KMS-11 (cell line): ENCODE results near the gene SELENOI.
"Not testable (repeated sequence)": the region's sequence is repeated elsewhere in the genome, so short reads cannot be mapped to it uniquely, and the experiment has no call there.

Experiments
- H2AFZ ChIP-seq: fragments of 200-600 bp; sonication (generic); 2 replicates; pipeline ENCODE4 v1.6.1; 2016; ENCODE audit warnings: antibody characterized with exemption, mixed run types, low read depth
- H3K27ac ChIP-seq: fragments of 200-600 bp; sonication (generic); 2 replicates; pipeline ENCODE4 v1.6.1; 2016; ENCODE audit warnings: mild to moderate bottlenecking, mixed run types
- H3K27me3 ChIP-seq: fragments of 200-600 bp; sonication (generic); 2 replicates; pipeline ENCODE4 v1.6.1; 2017; ENCODE audit warnings: mild to moderate bottlenecking, low read depth, mixed run types, moderate library complexity; ENCODE audit not compliant: insufficient read depth
- H3K36me3 ChIP-seq: fragments of 200-600 bp; sonication (generic); 2 replicates; pipeline ENCODE4 v1.6.1; 2017; ENCODE audit warnings: mild to moderate bottlenecking, mixed run types; ENCODE audit not compliant: insufficient read depth
- H3K4me1 ChIP-seq: fragments of 200-600 bp; sonication (generic); 2 replicates; pipeline ENCODE4 v1.6.1; 2016; ENCODE audit warnings: mild to moderate bottlenecking, low read depth, mixed run types; ENCODE audit not compliant: poor library complexity, severe bottlenecking
- H3K4me2 ChIP-seq: fragments of 200-600 bp; sonication (generic); 2 replicates; pipeline ENCODE4 v1.7.0; 2016; ENCODE audit warnings: mild to moderate bottlenecking, mixed run types
- H3K4me3 ChIP-seq: fragments of 200-600 bp; sonication (generic); IDR thresholded peaks from 2 replicates; pipeline ENCODE4 v1.6.1; 2017; ENCODE audit warnings: low read depth, low read length, mixed read lengths; ENCODE audit not compliant: insufficient read depth
- H3K79me2 ChIP-seq: fragments of 200-600 bp; sonication (generic); 2 replicates; pipeline ENCODE4 v1.6.1; 2016; ENCODE audit warnings: low read depth, mixed run types; ENCODE audit not compliant: insufficient read depth
- H3K9ac ChIP-seq: fragments of 200-600 bp; sonication (generic); 2 replicates; pipeline ENCODE4 v1.6.1; 2016; ENCODE audit warnings: mild to moderate bottlenecking, mixed run types
- H4K20me1 ChIP-seq: fragments of 200-600 bp; sonication (generic); 2 replicates; pipeline ENCODE4 v1.6.1; 2016; ENCODE audit warnings: mild to moderate bottlenecking, mixed run types; ENCODE audit not compliant: insufficient read depth
- CTCF ChIP-seq: fragments of 200-600 bp; sonication (generic); conservative IDR thresholded peaks from 2 replicates; pipeline ENCODE4 v1.6.1; 2017; ENCODE audit warnings: low read depth, mild to moderate bottlenecking, antibody characterized with exemption, low read length, moderate library complexity, mixed read lengths

Gene SELENOI

GRCh38 chr2:26351375-26352090 is 5.6 kb downstream of the SELENOI start:
- H3K27ac ChIP-seq = no peak overlapping the region
- peaks cover 99% of the 10 kb centered on the region for H3K79me2 ChIP-seq
- peaks cover 13% of the 10 kb centered on the region for H3K4me1 ChIP-seq
- no peak for TF ChIP-seq CTCF
- no peak overlapping the region for H3K4me3 ChIP-seq
- H3K9ac ChIP-seq = no peak overlapping the region
- H3K4me2 ChIP-seq = no peak overlapping the region
- peaks cover 14% of the 10 kb centered on the region; the same call in 1 of the 2 replicates for H4K20me1 ChIP-seq
- H2AFZ ChIP-seq = no peak overlapping the region
- H3K27me3 ChIP-seq = no peaks in the 10 kb centered on the region
- peaks cover 4% of the 10 kb centered on the region; the same call in 1 of the 2 replicates for H3K36me3 ChIP-seq

- Histone ChIP-seq H3K4me1 (peaks cover 9% of the 10 kb centered on the region), H3K27me3 (no peaks in the 10 kb centered on the region), H3K9ac (no peak overlapping the region), H3K4me2 (no peak overlapping the region), H3K36me3 (peaks cover 4% of the 10 kb centered on the region; the same call in 1 of the 2 replicates), H2AFZ (no peak overlapping the region), H3K79me2 (peaks cover 99% of the 10 kb centered on the region), H3K27ac (no peak overlapping the region), H3K4me3 (no peak overlapping the region), H4K20me1 (peaks cover 14% of the 10 kb centered on the region; the same call in 1 of the 2 replicates)
- TF ChIP-seq CTCF = no peak
Observed at GRCh38 chr2:26352892-26353291, 6.9 kb downstream of the SELENOI start.

GRCh38 chr2:26354469-26354868 is 8.5 kb downstream of the SELENOI start:
- Histone ChIP-seq H3K79me2 (peaks cover 99% of the 10 kb centered on the region), H4K20me1 (peaks cover 14% of the 10 kb centered on the region; the same call in 1 of the 2 replicates)
- not testable (repeated sequence) for H3K27me3 ChIP-seq, H3K4me2 ChIP-seq, H3K27ac ChIP-seq, H3K9ac ChIP-seq, H3K4me1 ChIP-seq, H2AFZ ChIP-seq, H3K4me3 ChIP-seq, H3K36me3 ChIP-seq

GRCh38 chr2:26355038-26355995 is 9.4 kb downstream of the SELENOI start:
- Histone ChIP-seq H3K36me3 (peaks cover under 1% of the 10 kb centered on the region; the same call in 1 of the 2 replicates), H3K79me2 (peaks cover 99% of the 10 kb centered on the region), H3K4me3 (no peak overlapping the region), H3K4me1 (peaks cover 9% of the 10 kb centered on the region), H3K4me2 (no peak overlapping the region), H4K20me1 (peaks cover 12% of the 10 kb centered on the region; the same call in 1 of the 2 replicates), H3K27ac (no peak overlapping the region), H3K27me3 (no peaks in the 10 kb centered on the region), H2AFZ (no peak overlapping the region), H3K9ac (no peak overlapping the region)
- TF ChIP-seq CTCF = no peak
